ENCODE data around the gene POLL.

Gene POLL

DNA sequence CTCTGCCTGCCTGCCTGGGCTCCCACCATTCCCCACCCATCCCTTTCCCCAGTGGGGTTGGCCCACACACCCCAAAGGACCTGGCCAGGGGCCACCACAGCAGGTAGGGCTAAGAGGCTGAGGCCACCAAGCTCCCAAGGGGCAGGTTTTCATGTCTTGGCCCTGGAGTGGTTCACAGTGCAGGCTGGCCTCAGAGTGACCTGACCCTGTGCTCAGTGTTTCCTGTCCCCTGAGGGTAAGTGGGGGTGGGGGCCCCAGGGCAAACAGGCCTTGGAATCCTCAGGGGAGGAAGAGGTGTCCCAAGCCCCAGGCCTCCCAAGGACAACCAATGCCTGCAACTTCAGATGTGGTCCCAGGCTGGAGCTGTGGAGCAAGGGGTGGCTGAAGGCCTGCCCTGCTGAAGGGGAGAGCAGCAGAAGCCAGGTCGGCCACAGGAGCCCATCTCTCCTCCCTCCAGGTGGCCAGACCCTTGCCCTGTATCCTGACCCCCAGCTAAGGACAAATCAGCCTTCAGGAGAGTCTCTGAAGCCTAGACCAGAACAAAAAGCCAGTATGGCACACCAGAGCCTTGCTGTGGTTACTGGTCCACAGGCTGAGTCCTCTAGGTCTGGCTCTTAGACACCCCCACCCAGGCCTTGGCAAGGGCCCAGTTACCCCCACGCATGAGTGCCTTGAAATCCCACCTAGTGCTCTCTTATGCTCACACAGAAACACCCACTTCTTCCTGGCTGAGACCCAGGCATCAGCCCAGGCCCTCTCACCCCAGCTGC, 27.6 kb downstream of the POLL start:
- no peak for ATAC-seq
- no peak for DNase-seq

DNA sequence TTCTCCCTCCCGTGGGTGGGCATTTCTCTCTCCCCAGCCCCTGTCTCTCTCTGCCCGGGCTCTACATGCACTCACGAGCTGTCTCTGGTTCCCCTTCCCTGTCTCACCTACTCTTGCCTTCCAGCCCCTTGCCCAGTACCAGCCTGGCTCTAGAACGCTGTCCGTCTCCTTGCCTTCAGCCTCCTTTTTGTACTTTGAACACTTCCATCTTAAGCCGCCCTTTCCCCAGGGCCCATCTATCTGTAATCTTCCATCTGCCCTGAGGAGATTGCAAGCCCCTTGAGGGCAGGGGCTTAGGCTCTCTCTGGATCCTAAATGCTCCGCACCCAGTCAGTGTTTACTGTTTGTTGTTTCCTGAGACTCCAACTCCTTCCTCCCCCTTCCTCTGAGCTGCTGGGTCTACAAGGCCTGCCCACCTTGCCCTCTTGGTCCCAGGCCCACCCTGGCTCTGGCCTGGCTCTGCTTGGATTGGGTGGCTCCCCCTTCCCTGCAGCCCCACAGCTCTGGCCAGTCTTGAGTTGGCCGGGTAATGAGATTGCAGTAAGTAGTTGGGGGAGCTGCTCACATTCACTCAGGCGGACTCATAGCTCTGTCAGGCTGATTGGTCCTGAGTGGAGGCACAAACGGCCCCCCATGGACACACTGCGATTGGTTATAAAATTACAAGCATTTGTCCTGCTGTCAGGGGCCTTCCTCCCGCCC, 28.3 kb downstream of the POLL start:
- ATAC-seq = no peak
- DNase-seq = no peak

DNA sequence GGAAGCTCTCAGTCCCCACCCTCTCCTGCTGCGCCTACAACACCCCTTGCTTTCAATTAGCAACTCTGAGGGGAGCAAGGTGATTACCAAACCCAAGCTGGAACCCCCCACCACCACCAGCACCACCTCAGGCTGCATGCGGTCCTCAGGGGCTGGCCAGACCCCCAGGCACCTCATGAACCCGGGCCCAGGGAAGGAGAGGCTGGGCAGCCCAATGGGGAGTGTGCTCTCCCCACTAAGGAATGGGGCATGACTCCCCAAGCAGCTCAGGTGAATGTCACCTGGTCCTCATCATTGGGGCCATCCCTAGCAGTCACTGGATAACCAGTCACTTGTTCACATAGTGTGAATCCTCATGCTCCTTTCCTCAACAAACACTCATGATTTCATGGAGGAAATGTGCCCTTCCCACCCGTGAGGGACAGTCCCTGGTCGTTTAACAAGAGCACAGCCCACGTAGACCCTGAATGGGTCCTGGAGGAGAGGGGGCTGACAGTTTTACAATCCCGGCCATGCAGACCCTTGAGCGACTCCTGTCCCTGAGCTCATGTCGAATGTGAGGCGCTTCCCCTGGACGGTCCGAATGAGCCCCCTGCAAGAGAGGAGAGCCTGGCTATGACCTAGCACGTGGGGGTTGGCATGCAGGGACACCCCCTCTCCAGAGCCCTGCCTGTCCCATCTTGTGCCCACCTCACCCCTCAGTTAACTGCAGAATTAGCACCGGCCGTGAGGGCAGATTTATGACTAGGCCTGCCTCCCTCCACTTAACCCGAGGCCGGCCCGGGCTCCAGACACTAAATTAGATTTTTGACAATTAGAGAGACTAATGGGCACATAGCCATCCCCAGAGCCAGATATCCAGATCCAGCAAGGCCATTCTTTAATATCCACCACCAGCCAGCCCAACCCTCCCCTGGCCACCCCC, 29.1 kb downstream of the POLL start:
- ATAC-seq = no peak
- no peak for DNase-seq

DNA sequence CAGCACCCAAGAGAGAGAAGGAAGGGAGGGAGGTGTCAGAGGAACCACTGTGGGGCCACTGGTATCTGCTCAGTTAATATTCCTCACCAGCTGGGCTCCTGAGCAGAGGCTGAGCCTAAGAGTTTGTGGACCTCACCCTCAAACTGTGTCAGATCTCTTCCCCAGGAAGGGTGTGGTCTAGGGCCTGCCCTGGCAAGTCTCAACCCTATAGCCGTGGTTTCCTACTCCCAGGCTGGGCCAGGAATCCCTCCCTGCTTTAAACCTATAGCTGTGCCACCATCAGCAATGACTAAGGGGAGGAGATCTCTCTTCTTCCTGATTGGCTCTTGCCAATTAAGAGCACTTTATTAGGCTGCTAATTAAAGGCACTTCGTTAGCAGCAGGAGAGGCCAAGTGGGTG, 29.9 kb downstream of the POLL start:
- peak; percentile 13 for ATAC-seq
- no peak for DNase-seq

DNA sequence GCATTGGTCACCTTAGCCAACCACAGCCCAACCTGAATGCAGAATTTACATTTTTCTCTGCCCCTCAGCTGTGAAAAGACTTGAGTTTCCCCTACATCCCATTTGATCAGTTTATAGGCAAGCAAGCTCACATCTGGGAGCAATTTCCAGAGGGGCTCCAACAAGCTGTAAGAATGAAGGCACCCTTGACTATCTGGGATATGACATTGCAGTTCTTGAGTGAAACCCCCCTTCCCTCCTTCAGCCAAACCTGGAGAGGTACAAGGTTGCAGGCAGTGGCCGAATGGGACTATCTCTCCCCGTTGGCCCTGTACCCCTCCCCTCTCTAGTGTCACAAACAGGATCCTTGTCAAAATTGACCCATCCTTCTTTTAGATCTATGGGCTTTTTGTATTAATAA, 30.5 kb downstream of the POLL start:
- ATAC-seq (no peak), DNase-seq (no peak)

DNA sequence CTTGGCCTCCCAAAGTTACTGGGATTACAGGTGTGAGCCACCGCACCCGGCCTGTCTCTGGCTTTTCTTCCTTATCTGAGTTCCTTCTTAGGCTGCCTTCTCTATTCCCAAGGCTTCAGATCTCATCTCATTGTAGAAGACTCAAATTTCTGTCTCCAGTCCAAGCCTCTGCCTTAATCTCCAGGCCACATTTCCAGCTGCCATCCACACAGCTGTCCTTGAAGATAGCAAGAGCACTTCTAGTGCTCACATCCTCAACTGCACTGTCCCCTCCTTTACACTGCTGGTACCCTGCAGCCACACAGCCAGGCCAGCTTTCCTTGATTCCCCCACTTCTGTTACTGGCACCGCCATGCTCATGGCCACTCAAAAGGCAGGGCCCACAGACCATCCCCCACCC, 35.6 kb downstream of the POLL start:
- DNase-seq = no peak
- ATAC-seq = no peak

DNA sequence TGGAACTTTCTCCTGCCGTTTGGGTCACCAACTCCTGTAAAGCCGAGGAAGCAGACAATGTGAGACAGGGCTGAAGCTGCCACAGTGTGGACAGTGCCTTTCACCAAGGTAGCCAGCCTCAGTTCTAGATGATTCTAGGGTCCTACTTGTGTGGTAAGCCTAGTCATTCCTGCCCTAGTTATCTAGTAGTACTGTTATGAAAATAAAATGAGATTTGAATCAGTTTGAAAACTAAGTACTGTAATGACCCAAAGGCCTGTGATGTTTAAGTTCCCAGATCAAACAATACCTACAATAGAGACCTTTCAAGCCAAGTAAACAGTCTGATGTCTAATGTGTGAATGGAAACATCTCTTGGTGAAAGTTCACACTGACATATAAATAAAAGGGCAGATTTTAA, 37.1 kb downstream of the POLL start:
- no peak for DNase-seq
- peak; percentile 55 for ATAC-seq

DNA sequence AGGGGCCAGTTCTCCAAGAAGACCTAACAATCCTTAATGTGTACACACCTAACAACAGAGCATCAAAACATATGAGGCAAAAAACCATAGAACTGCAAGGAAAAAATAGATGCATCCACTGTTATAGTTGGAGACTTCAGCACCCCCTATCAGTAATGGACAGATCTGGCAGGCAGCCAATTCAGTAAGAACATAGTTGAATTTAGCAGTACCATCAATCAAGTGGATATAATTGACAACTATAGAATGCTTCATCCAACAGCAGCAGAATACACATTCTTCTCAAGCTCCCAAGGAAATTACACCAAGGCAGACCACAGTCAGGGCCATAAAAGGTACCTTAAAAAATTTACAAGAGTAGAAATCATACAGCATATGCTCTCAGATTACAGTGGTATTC, 42.2 kb downstream of the POLL start:
- ATAC-seq = no peak
- DNase-seq = no peak

DNA sequence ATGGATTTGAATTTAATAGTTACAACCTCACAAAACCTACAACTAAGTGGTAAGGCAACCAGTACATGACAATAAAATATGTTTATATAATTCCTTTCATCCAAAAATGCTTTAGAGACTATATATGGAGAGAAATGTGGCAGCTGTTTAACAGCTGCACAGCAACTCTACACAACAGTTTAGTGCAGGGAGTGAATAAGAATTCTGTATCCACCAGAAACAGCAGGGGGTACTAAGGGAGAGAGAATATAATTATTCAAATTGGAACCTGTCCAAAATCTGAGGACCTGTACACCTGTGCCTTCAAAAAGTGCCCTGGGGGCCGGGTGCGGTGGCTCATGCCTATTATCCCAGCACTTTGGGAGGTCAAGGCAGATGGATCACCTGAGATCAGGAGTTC, 49.6 kb downstream of the POLL start:
- ATAC-seq = no peak
- no peak for DNase-seq

DNA sequence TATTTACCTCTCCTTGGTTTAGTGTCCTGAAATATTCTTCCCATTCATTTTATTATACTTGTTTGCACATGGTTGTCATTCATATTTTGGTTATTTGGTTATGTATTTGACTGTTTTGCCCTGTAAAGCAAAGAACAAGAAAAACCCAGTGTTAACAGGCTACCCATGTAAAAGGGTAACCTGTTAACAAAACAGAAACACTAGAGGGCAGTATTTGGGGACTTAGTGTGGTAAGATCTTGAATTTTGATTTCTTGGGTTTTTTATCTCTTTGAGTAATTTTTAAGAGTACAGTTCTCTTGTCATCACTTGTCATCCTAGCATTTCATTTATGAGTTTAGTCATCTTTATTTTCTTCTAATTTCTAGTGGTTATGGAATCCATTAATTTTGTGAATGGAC, 51.3 kb downstream of the POLL start:
- DNase-seq (no peak), ATAC-seq (no peak)

DNA sequence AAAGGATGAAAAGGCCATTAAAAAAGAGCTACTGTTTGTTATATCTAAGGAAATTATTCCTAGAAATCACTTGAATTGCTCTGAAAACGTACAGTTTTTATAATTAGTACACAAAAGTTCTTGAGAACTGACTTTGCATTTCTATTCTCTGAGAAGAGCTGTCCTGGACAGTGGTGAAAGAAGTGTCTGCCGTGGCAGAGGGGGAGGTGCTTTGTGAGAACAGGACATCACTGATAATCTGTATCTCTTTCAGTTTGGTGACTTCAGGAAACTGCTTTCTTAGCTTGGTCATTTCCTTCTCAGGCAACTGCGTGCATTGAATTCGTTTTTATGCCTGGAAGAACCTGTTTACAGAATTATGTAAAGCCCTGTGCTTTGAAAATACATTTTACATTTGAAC, 52.1 kb downstream of the POLL start:
- no peak for DNase-seq
- no peak for ATAC-seq

DNA sequence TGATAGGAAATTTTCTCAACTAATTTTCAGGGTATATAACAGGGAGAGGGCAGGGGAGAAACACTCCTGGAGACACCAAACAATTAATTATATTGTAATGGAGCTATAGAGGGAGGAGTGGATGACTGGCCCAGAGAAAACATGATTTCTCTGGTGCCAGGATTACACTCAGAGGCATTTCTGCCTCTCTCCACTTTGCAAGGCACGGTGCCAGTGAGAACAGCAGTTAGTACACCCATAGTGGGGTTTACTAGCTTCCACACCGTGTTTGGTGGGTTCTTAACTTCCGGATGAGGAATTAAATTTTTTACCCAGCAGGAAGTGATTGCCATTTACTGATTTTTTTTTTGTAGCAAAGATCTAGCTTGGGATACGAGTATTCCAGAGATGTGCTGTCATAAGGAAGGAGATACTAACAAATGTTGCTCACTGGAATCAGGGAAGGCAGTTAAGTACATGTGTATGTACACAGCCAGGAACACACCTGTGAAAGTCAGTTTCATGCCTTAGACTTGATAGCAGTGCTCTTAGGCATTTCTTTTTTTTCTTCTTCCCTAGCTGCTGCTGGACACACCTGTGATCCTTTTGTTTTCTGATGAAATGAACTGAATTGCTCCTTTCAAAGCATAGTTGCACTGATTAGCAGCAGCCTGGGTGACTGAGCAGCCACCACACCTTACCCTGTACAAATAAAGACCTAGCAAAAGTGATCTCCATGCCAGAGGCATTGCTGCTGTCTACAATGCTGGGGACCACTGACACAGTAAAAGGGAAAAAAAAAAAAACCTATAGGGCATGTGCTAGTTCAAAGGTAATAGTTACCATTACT, 58.1 kb downstream of the POLL start:
- no peak for DNase-seq
- ATAC-seq = no peak

DNA sequence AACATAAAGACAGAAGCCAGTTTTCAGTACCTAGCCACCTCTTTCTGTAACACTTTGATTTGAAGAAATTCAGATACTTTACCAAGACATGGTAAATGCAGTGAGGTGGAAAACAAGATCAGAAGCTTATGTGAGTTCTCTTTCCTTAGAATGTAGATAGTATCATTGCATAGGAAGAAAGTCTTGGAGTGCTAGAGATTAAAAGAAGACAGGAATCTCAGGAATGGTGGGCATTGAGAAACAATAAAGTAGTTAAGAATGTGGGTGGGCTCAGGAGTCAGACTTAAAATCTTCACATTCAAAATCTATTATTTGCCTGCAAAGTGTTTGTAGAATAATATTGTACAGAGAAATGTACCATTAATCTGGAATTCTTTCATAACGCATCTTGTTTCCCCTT, 58.9 kb downstream of the POLL start:
- DNase-seq (no peak), ATAC-seq (no peak)

Data from stimulated activated naive CD8-positive, alpha-beta T cell treated with anti-CD3 and anti-CD28 coated beads, Interleukin-15, Interleukin-2, amounts not matched to agents 100 U/mL and 50 U/mL, for 24 hours (primary cell).